KMS-11 (cell line): ENCODE measurements around the gene WRAP53.

Source experiments
- H2AFZ ChIP-seq: fragments of 200-600 bp; sonication (generic); 2 replicates; pipeline ENCODE4 v1.6.1; 2016; ENCODE audit warnings: antibody characterized with exemption, mixed run types, low read depth
- H3K27ac ChIP-seq: fragments of 200-600 bp; sonication (generic); 2 replicates; pipeline ENCODE4 v1.6.1; 2016; ENCODE audit warnings: mild to moderate bottlenecking, mixed run types
- H3K27me3 ChIP-seq: fragments of 200-600 bp; sonication (generic); 2 replicates; pipeline ENCODE4 v1.6.1; 2017; ENCODE audit warnings: mild to moderate bottlenecking, low read depth, mixed run types, moderate library complexity; ENCODE audit not compliant: insufficient read depth
- H3K36me3 ChIP-seq: fragments of 200-600 bp; sonication (generic); 2 replicates; pipeline ENCODE4 v1.6.1; 2017; ENCODE audit warnings: mild to moderate bottlenecking, mixed run types; ENCODE audit not compliant: insufficient read depth
- H3K4me1 ChIP-seq: fragments of 200-600 bp; sonication (generic); 2 replicates; pipeline ENCODE4 v1.6.1; 2016; ENCODE audit warnings: mild to moderate bottlenecking, low read depth, mixed run types; ENCODE audit not compliant: poor library complexity, severe bottlenecking
- H3K4me2 ChIP-seq: fragments of 200-600 bp; sonication (generic); 2 replicates; pipeline ENCODE4 v1.7.0; 2016; ENCODE audit warnings: mild to moderate bottlenecking, mixed run types
- H3K4me3 ChIP-seq: fragments of 200-600 bp; sonication (generic); IDR thresholded peaks from 2 replicates; pipeline ENCODE4 v1.6.1; 2017; ENCODE audit warnings: low read depth, low read length, mixed read lengths; ENCODE audit not compliant: insufficient read depth
- H3K79me2 ChIP-seq: fragments of 200-600 bp; sonication (generic); 2 replicates; pipeline ENCODE4 v1.6.1; 2016; ENCODE audit warnings: low read depth, mixed run types; ENCODE audit not compliant: insufficient read depth
- H3K9ac ChIP-seq: fragments of 200-600 bp; sonication (generic); 2 replicates; pipeline ENCODE4 v1.6.1; 2016; ENCODE audit warnings: mild to moderate bottlenecking, mixed run types
- H4K20me1 ChIP-seq: fragments of 200-600 bp; sonication (generic); 2 replicates; pipeline ENCODE4 v1.6.1; 2016; ENCODE audit warnings: mild to moderate bottlenecking, mixed run types; ENCODE audit not compliant: insufficient read depth
- CTCF ChIP-seq: fragments of 200-600 bp; sonication (generic); conservative IDR thresholded peaks from 2 replicates; pipeline ENCODE4 v1.6.1; 2017; ENCODE audit warnings: low read depth, mild to moderate bottlenecking, antibody characterized with exemption, low read length, moderate library complexity, mixed read lengths

The WRAP53 gene

GRCh38 chr17:7686222-7687071 is 1.8 kb upstream of the WRAP53 start:
- TF ChIP-seq CTCF, result no peak

GRCh38 chr17:7687072-7687907 is 987 bp upstream of the WRAP53 start, which contains the start of gene TP53:
Gene TP53, minus strand, starts transcription at chr17:7687490. Its CDS starts 10,896 bp downstream, at chr17:7676594.
- Histone ChIP-seq H3K27ac (peak within 1 kb of the TSS; percentile 81), H3K36me3 (no peaks in the 10 kb centered on the region), H3K27me3 (no peaks in the 10 kb centered on the region), H2AFZ (peak within 1 kb of the TSS; percentile 41; the same call in 1 of the 2 replicates), H3K9ac (peak within 1 kb of the TSS; percentile 86), H4K20me1 (no peaks in the 10 kb centered on the region), H3K4me1 (no peaks in the 10 kb centered on the region), H3K79me2 (peaks cover 42% of the 10 kb centered on the region; the same call in 1 of the 2 replicates), H3K4me2 (peak within 1 kb of the TSS; percentile 45; the same call in 1 of the 2 replicates), H3K4me3 (no peak within 1 kb of the TSS)
- TF ChIP-seq CTCF, result no peak

More at GRCh38 chr17:7686222-7687071, 1.8 kb upstream of the WRAP53 start:
- Histone ChIP-seq H3K79me2 (peaks cover 44% of the 10 kb centered on the region; the same call in 1 of the 2 replicates), H3K27me3 (no peaks in the 10 kb centered on the region), H4K20me1 (no peaks in the 10 kb centered on the region), H2AFZ (no peak overlapping the region), H3K4me1 (no peaks in the 10 kb centered on the region), H3K9ac (peak overlapping the region; percentile 86), H3K4me3 (no peak overlapping the region), H3K27ac (peak overlapping the region; percentile 81), H3K4me2 (no peak overlapping the region; the same call in 1 of the 2 replicates), H3K36me3 (no peaks in the 10 kb centered on the region)

- H3K4me2 ChIP-seq, result peak overlapping the region; percentile 21; the same call in 1 of the 2 replicates
- peak overlapping the region; percentile 35; the same call in 1 of the 2 replicates for H3K9ac ChIP-seq
- H2AFZ ChIP-seq, result peak overlapping the region; percentile 14; the same call in 1 of the 2 replicates
- TF ChIP-seq CTCF, result no peak
- H4K20me1 ChIP-seq, result no peaks in the 10 kb centered on the region
- no peak overlapping the region for H3K4me3 ChIP-seq
- H3K36me3 ChIP-seq, result no peaks in the 10 kb centered on the region
- H3K4me1 ChIP-seq, result no peaks in the 10 kb centered on the region
- H3K79me2 ChIP-seq, result peaks cover 32% of the 10 kb centered on the region; the same call in 1 of the 2 replicates
- no peak overlapping the region for H3K27ac ChIP-seq
- H3K27me3 ChIP-seq, result no peaks in the 10 kb centered on the region
Measured at GRCh38 chr17:7688808-7689316, 585 bp downstream of the WRAP53 start.

- no peak overlapping the region for H3K27ac ChIP-seq
- no peaks in the 10 kb centered on the region for H3K36me3 ChIP-seq
Measured at GRCh38 chr17:7695586-7695985, 7.3 kb downstream of the WRAP53 start.

More at GRCh38 chr17:7695586-7695985, 7.3 kb downstream of the WRAP53 start:
- Histone ChIP-seq H4K20me1 (no peaks in the 10 kb centered on the region), H3K4me2 (no peak overlapping the region), H3K27me3 (no peaks in the 10 kb centered on the region), H2AFZ (no peak overlapping the region), H3K79me2 (no peaks in the 10 kb centered on the region), H3K4me3 (no peak overlapping the region), H3K9ac (no peak overlapping the region), H3K4me1 (no peaks in the 10 kb centered on the region)
- TF ChIP-seq CTCF, result no peak
